Peyer's patch (tissue), 4 donors: ENCODE results near the gene LGALS9C.
"Not testable (repeated sequence)": the region's sequence is repeated elsewhere in the genome, so short reads cannot be mapped to it uniquely, and the experiment has no call there.

Source experiments
- CTCF ChIP-seq, 6 experiments: fragments of 450-650 bp in 4 of 6; fragments of 200-600 bp in 2 of 6; sonication (generic) in 1 of 6; IDR thresholded peaks; one replicate each; pipeline ENCODE4 v1.5.1; 2017 to 2019; ENCODE audit warnings: antibody characterized with exemption in 6 of 6, mild to moderate bottlenecking in 3 of 6, moderate library complexity in 1 of 6
- POLR2A ChIP-seq, 2 donors: fragments of 450-650 bp; IDR thresholded peaks; one replicate each; pipeline ENCODE4 v1.5.1; 2017; ENCODE audit warnings: antibody characterized with exemption in 2 of 2, mild to moderate bottlenecking in 2 of 2, moderate library complexity in 2 of 2

- not testable (repeated sequence) for TF ChIP-seq CTCF, POLR2A (IDR thresholded peaks at IDR 0.05)
Measured at GRCh38 chr17:18525015-18525414, 48.4 kb downstream of the LGALS9C start.
